Hematopoietic multipotent progenitor cell treated with erythropoietin and hydrocortisone succinate and interleukin-3 and kit ligand, for 4 days (in vitro differentiated cells): ENCODE measurements around the gene PLCH2.
"Not testable (repeated sequence)": the region's sequence is repeated elsewhere in the genome, so short reads cannot be mapped to it uniquely, and the experiment has no call there.

Experiments
- DNase-seq: peaks from one replicate; pipeline ENCODE4 v3.0.0-alpha.2; 2015

The PLCH2 gene

DNA sequence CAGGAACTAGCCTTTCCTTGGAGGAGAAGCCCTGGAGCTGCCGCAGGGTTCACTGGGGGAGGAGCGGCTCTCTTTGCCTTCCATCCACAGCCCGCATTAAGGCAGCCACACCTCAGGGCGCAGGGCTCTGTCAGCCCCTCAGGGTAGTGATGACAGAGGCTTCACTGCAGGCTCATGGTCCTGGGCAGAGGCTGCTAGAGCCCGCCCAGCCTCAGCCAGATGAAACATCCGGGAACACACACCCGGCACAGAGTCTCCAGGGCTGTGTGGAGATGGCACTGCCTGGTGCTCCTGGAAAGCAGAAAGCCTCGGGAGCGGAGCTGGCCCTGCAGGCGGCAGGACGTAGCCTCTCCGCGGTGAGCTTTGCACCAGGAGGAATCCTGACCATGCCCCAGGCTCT, 34.3 kb upstream of the PLCH2 start:
- no peak for DNase-seq

- DNase-seq = no peak
Measured at GRCh38 chr1:2442661-2443060, 33.4 kb upstream of the PLCH2 start.

DNA sequence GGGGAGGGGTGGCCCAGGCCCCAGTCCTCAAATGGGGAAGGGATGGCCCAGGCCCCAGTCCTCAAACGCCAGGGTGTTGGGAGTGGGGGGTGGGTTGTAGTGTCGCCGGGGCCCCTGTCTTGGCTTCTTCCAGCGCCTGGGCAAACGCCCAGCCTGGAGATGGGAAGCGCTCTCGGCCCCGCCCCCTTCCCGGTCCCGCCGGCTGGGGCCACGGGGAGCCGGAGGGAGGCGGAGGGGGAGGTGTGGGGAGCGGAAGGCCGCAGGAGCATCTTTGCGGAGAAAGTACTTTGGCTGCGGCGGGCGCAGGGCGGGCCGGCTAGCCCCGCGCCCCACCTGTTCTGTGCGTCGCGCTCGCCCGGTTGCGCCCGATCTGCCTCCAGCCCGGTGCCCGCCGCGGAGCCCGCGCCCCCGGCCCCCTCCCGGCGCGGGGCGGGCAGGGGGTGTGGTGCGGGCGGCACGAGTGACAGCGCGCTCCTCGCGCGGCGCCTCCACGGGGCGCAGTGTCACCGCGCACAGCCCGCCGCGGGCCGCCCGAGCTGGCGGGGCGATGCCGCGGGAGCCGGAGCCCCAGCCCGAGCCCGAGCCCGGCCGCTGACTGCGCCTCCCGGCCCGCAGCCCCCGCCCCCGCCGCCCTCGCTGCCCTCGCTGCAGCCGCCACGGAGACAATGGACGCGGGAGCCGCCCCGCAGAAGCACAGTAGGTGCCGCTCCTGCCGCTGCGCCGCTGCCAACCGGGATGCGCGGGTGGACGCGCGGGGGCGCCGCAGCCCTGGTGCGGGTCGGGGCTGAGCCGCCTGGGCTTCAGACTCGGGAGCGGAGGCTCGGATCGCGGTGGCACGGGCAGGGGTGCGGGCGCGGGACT, 32.6 kb upstream of the PLCH2 start:
- DNase-seq = peak; percentile 30

- no peak for DNase-seq
Measured at GRCh38 chr1:2444138-2444591, 31.9 kb upstream of the PLCH2 start.

DNA sequence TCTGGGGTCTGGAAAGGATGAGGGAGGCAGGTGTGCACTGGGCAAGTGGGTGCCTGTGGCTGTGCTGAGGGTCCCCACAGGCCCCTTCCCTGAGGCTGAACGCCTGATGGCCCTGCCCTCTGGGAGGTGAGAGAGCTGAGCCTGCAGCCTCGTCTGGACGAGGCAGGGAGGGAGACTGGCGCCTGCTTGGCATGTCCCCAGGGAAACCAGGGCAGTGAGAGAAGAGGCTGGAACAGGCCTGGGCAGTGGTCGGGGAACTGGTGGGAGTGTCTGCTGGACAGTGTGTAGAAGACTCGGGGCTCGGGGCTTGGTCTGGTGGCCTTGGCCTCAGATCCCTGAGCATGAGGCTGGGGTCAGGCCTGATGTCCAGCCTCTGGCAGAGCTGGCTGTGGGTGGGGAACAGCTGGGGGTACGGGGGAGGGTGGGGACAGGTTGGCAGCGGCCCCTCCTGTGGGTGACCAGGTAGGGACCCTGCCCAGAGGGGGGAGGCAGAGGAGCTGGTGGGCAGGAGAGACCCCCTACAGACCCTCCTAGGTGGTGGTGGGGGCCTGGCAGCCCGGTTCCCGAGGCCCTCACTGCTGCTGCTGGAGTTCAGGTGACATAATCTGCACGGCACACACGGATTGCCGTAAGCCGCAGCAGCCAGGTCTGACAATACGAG, 30.8 kb upstream of the PLCH2 start:
- DNase-seq = no peak

- no peak for DNase-seq
Measured at GRCh38 chr1:2445823-2446215, 30.3 kb upstream of the PLCH2 start.

GRCh38 chr1:2446394-2446793, 29.7 kb upstream of the PLCH2 start:
- no peak for DNase-seq

GRCh38 chr1:2446861-2447260, 29.2 kb upstream of the PLCH2 start:
- DNase-seq = no peak

DNA sequence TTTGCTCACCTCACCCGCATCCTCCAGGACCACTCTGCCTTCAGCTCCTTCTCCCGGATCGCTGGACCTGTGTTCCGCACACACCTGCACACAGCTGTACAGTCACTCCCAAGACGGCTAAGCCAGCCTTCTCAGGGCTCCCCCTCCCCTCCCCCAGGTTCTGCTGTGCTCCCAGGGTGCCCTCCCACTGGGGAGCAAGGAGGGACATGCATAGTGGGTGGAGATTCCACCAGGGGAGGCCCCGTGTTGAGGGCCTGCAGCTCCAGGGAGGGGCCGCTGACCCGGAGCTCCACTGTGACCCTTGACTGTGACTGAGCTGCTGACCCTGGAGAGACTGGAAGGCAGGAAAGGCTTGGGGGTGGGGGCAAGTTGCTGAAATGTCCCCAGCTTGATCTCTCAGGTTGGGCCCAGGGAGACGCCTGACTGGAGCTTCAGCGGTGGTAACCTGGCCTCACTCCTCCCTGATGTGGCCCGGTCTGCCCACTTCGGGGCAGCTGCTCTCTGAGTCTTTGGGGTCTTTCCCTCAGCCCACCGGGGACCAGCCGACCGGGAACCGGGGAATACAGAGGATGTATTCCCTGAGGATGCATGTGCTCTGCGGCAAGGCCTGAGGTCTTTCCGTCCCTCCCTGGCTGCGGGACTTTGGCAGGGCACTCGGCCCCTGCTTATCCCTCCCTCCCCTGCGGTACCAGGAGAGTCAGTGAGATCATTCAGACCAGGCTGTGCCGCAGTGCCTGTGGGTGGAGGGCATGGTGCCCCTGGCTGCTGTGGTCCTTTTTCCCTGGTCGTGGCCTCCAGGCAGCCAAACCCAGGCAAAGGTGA, 28.6 kb upstream of the PLCH2 start:
- no peak for DNase-seq

DNA sequence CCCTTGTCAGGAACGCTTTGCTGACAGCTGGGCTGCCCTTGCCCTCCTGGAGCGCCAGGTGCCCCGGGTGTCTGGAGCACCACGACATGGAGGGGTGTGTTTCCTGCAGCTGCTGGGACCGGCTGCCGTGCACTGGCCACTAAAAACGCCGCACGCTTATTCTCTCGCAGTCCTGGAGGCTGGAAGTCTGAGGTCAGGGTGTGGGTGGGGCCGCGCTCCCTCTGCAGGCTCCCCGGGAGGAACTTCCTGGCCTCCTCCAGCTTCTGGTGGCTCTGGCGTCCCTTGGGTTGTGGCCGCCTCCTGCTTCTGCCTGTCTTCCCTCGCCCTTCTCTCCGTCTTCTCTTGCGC, 28.0 kb upstream of the PLCH2 start:
- DNase-seq = no peak

DNA sequence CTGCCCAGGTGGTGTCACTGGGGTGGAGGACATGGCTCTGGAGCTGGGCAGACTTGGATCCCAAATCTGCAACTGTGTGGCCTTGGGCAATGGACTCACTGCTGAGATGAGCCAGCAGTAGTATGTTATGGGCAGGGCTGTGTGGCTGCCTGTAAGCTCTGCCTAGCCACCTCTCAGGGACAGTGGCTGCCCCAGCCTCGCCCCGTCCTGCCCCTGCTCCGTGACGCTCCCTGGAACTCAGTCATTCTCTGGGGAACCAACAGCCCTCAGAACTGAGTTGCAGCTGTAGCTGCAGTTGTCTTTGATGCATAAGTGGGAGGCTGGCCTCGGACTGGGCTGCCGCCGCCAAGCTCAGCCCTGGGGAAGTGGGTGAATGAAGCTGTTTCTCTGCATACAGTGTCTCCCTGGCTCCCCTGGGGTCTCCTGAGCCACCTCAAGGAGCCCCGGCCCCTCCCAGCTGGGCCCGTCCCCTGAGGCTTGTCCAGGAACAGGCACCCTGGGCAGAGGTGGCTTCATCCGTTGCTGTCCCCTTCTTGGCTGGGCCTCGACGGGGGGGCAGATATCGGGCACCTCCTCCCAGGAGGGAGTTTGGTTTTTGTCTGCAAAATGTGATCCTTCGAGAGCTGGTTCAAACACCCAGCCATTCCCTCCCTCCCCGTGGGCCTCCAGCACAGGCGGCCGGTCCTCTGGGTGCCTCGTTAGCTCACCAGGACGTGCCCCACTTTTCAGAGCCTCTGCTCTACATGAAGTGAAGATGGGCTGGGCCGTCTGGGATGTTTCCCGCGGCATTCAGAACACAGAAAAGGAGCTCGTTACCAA, 26.2 kb upstream of the PLCH2 start:
- no peak for DNase-seq

DNA sequence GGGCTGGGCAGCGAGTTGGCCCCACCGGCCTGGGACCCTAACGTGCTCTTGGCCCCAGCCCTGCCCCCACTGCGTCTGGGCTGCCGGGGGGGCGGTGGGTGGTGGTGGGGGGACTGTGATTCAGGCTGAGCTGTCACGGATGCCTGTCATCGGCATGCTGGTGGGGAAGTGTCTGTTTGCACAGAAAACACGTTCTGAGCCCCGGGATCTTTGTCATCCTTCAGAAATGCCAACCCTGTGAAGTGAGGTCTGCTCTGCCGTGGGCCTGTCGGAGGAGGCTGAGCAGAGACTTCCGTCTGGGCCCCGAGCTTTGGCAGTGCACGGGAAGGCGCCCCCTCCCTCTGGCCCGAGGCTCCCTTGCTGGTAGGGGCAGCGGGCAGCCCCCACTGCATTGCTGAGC, 24.3 kb upstream of the PLCH2 start:
- DNase-seq = no peak

GRCh38 chr1:2452201-2452931, 23.7 kb upstream of the PLCH2 start:
- no peak for DNase-seq

DNA sequence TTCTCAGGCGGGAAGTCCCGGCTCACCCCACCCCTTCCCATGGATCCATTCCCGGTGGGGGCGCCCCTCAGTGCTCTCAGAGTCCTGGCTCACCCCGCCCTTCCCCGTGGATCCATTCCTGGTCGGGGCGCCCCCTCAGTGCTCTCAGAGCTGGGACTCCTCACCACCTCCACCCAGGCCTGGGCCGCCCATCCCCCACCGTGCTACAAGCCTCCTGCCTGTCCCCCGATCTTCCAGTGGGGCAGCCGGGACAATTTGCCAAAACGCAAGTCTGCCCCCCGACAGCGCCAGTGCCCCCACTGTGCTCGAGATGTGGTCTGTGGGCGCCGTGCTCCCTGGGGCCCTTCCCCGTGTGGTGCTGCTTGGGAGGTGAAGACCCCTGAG, 23.2 kb upstream of the PLCH2 start:
- no peak for DNase-seq

DNA sequence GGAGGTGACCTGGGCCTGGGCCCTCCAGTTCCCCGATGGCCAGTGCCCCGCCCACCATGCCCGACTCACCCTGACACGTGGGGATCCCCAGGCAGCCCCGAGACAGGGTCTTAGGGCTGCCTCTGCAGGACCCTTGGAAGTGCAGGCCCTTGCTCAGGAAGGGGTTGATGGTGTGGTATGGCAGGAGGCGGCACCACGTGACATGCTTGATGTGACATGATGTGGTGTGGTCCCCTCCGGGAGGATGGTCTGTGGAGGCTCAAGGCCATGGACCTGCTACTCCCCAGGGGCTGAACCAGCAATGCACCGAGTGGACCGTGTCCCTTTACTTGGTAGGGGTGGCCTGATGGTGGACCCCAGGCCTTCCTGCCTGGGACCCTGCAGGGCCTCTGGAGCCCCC, 21.9 kb upstream of the PLCH2 start:
- no peak for DNase-seq

- DNase-seq = no peak
Measured at GRCh38 chr1:2455757-2456156, 20.3 kb upstream of the PLCH2 start.

- no peak for DNase-seq
Measured at GRCh38 chr1:2457444-2457843, 18.6 kb upstream of the PLCH2 start.

GRCh38 chr1:2458687-2459086, 17.4 kb upstream of the PLCH2 start:
- no peak for DNase-seq

GRCh38 chr1:2459102-2459753, 16.9 kb upstream of the PLCH2 start:
- DNase-seq = not testable (repeated sequence)

DNA sequence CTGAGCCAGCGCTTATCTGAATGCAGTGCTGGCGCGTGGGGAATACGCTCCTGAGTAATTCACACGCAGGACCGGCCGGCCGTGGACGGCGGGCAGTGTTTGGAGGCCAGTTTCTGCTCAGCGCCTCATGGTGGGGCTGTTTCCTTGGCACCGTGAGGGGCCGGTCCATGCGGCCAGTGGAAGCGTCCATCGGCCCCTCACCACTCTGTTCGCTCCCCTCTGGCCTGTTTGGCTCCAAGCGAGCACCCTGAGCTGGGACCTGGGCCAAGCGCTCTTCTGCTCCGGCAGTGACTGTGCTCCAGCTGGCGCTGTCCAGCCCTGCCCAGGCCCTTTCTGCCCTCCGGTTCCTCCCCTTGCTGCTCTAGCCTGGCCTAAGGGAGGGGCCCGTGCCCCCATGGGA, 16.3 kb upstream of the PLCH2 start:
- no peak for DNase-seq

DNA sequence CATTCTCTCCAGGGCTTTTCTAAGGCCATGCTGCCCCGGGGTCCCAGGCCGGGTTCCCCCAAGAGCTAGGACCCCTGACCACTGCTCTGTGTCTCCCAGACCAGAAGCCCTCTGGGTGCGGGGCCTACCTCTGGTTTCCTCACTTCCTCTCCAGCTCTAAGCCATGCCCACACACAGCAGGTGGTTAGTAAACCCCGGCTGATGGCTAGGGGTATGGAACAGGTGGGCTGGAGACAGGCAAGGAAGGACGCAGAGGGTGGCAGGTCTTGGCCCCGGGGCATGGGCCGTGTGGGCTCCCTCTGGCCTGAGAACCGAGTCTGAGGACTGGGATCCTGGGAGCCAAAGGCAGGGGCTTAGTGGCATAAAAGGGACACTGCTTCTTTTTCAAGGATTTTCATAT, 15.9 kb upstream of the PLCH2 start:
- no peak for DNase-seq
